Kidney (tissue), 14 donors: ENCODE data around the gene C22orf15. TPM values are rescaled to one million over a fixed set of nuclear protein-coding genes. Genes with fewer than 3 reads are reported as not detected.

Experiments
- DNase-seq, 5 donors: peaks; one replicate each; pipeline ENCODE4 v3.0.0-alpha.2; 2013 to 2020
- FAIRE-seq: peaks from 2 replicates; lab custom pipeline; 2012; peaks lifted over from hg19 to GRCh38; lab: Jason Lieb, UNC
- H3K27ac ChIP-seq, 2 donors: one replicate each; pipeline ENCODE4 v1.7.0; 2013; ENCODE audit warnings: low read depth in 2 of 2, low read length in 2 of 2, inconsistent platforms in 1 of 2
- H3K27me3 ChIP-seq: one replicate; pipeline ENCODE4 v1.7.1; 2013; ENCODE audit warnings: low read length, inconsistent platforms; ENCODE audit not compliant: control insufficient read depth, insufficient read depth
- H3K36me3 ChIP-seq, 3 donors: one replicate each; pipeline versions ENCODE4 v1.7.0 to v1.7.1; 2013; ENCODE audit warnings: low read length in 3 of 3, control low read depth in 1 of 3, inconsistent platforms in 1 of 3; ENCODE audit not compliant: insufficient read depth in 3 of 3, control insufficient read depth in 2 of 3
- H3K4me1 ChIP-seq, 3 donors: one replicate each; pipeline versions ENCODE4 v1.7.0 to v1.7.1; 2013; ENCODE audit warnings: low read length in 3 of 3, inconsistent platforms in 1 of 3, low read depth in 1 of 3; ENCODE audit not compliant: control insufficient read depth in 2 of 3, insufficient read depth in 2 of 3
- H3K4me3 ChIP-seq, 3 donors: one replicate each; pipeline versions ENCODE4 v1.7.0 to v1.8.1; 2013; ENCODE audit warnings: low read length in 3 of 3, control low read depth in 1 of 3, inconsistent platforms in 1 of 3
- H3K9ac ChIP-seq, 3 donors: one replicate each; pipeline versions ENCODE4 v1.7.0 to v1.7.1; 2013; ENCODE audit warnings: low read length in 3 of 3, control low read depth in 1 of 3, inconsistent platforms in 1 of 3
- H3K9me3 ChIP-seq, 3 donors: one replicate each; pipeline versions ENCODE4 v1.7.0 to v1.7.1; 2013; ENCODE audit warnings: low read length in 3 of 3, control low read depth in 1 of 3, inconsistent platforms in 1 of 3; ENCODE audit not compliant: control insufficient read depth in 2 of 3, insufficient read depth in 1 of 3
- CTCF ChIP-seq: IDR thresholded peaks from 3 replicates; pipeline ENCODE4 v1.5.1; 2012; ENCODE audit warnings: mild to moderate bottlenecking, moderate library complexity, borderline replicate concordance; ENCODE audit not compliant: insufficient read depth; ENCODE audit errors: extremely low read depth
- intact Hi-C: fragments of 100-400 bp; cut with DNase I; formaldehyde crosslinking; loops from one replicate; pipeline ENCODE4 v1.11.1; 2022
- polyA plus RNA-seq: library from polyadenylated mRNA; stranded (reverse); fragments of 350-450 nt; fragmentation: Illumina TruSeq; extraction: RNeasy Lipid Tissue Mini Kit (QIAGEN cat#74804); gene quantifications from one replicate; pipeline ENCODE4 v1.2.3, GENCODE V29; 2014; ENCODE audit warnings: low read depth, low replicate concordance; ENCODE audit not compliant: insufficient read depth
- total RNA-seq: library from RNA; stranded (reverse); fragmentation: NEBNext Ultra II Directional; extraction: Animal tissue kit (Norgen Biotek cat#: 25700); gene quantifications from one replicate; pipeline ENCODE4 v1.2.1, GENCODE V29; 2021
- donor health status: control.
- donor health status: control.
- donor health status: control.
- donor health status: control.
- donor health status: control.
- donor health status: DM: yes; HTN: yes; CAD: no.
- donor health status: Normal renal cell carcinoma (clear cell type).

The C22orf15 gene
- total and polyA plus RNA-seq, 2 donors from 2014 or later: not detected

GRCh38 chr22:23790819-23791737, 28.3 kb downstream of the C22orf15 start:
- Histone ChIP-seq H3K9me3 (no peaks in the 10 kb centered on the region), H3K4me1 (peaks cover 0 to 18% (median 10%) of the 10 kb centered on the region in 3 donors), H3K36me3 (peaks cover 0 to 9% (median 5%) of the 10 kb centered on the region in 3 donors), H3K9ac (no peak overlapping the region), H3K27ac (no peak overlapping the region), H3K4me3 (no peak overlapping the region), H3K27me3 (no peaks in the 10 kb centered on the region)
- intact Hi-C loops: no loop called here
- TF ChIP-seq CTCF: no peak
- no peak for FAIRE-seq
- DNase-seq: peak in 2 of 5 donors; percentile 41 to 71

GRCh38 chr22:23791738-23792645, 29.2 kb downstream of the C22orf15 start:
- Histone ChIP-seq H3K4me3 (no peak overlapping the region), H3K4me1 (peaks cover 0 to 12% (median 5%) of the 10 kb centered on the region in 3 donors), H3K36me3 (peaks cover 0 to 15% (median 11%) of the 10 kb centered on the region in 3 donors), H3K9ac (no peak overlapping the region), H3K27me3 (no peaks in the 10 kb centered on the region), H3K9me3 (no peaks in the 10 kb centered on the region), H3K27ac (no peak overlapping the region)
- no peak for TF ChIP-seq CTCF
- FAIRE-seq (no peak), DNase-seq (peak in 1 of 5 donors; percentile 58)
- intact Hi-C loops: no loop called here

GRCh38 chr22:23793326-23793725, 30.5 kb downstream of the C22orf15 start:
- Histone ChIP-seq H3K9me3 (no peaks in the 10 kb centered on the region), H3K27me3 (no peaks in the 10 kb centered on the region), H3K9ac (no peak overlapping the region), H3K36me3 (peaks cover 0 to 16% (median 11%) of the 10 kb centered on the region in 3 donors), H3K4me3 (no peak overlapping the region), H3K27ac (no peak overlapping the region), H3K4me1 (peaks cover 0 to 7% (median 5%) of the 10 kb centered on the region in 3 donors)
- TF ChIP-seq CTCF: no peak
- DNase-seq: peak in 1 of 5 donors; percentile 43
- FAIRE-seq: no peak
- intact Hi-C loops: no loop called here
